ENCODE data around the gene GLIPR1L1. TPM values are rescaled to one million over a fixed set of nuclear protein-coding genes. Genes with fewer than 3 reads are reported as not detected.

Gene GLIPR1L1
- total and polyA plus RNA-seq, 2 experiments from 2014 or later, result 4.4 TPM; not detected in 1

DNA sequence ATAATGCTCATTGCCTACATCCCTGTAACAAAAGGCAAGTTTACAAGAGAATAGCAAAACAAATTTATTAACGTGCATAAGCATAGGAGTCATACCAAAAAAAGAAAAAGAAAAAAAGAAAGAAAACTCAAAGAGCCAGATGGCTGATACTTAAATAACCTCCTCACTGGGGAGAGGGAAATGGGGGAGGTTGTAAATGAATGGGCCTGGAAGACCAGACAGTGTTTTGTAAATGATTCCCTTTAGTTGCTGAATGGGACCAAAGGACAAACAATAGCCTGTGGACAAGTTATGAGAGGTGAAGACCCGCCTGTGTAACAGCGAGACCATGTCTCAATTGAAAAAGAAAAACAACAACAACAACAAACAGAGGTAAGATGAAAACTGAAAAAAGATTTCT is 39.7 kb upstream of the GLIPR1L1 start:
- H4K20me1 ChIP-seq (replicated peaks; ENCODE audit: insufficient read depth), result no peaks in the 10 kb centered on the region
- H3K36me3 ChIP-seq (ENCODE audit: insufficient read depth), result no peaks in the 10 kb centered on the region
- H3K27ac Mint-ChIP-seq, result no peak overlapping the region
- peaks cover 12% of the 10 kb centered on the region for H3K4me1 Mint-ChIP-seq
- no peak overlapping the region for H2AFZ ChIP-seq
- peak overlapping the region; percentile 46; the same call in 1 of the 3 replicates for H3K4me3 Mint-ChIP-seq
- H3K27me3 Mint-ChIP-seq (ENCODE audit: insufficient read depth, low read depth, poor library complexity), result peaks cover 2% of the 10 kb centered on the region
- DNase-seq (ENCODE audit: low spot score), result peak; percentile 8
- no peaks in the 10 kb centered on the region for H3K9me2 ChIP-seq (ENCODE audit: insufficient read depth)
- H3F3A ChIP-seq (replicated peaks; ENCODE audit: low read depth), result no peaks in the 10 kb centered on the region
- TF ChIP-seq CREB1 (CRISPR knock-in tag; IDR thresholded peaks at IDR 0.05; ENCODE audit: low read depth) (no peak), EZH2phosphoT487 (IDR thresholded peaks at IDR 0.05; ENCODE audit: unreplicated experiment) (no peak), NANOG (IDR thresholded peaks at IDR 0.05; ENCODE audit: borderline replicate concordance) (peak; percentile 75; the same call in 1 of the 2 replicates), POLR2AphosphoS5 (IDR thresholded peaks at IDR 0.05; ENCODE audit: low read depth) (no peak)
- TF ChIP-seq, protein P1, sequence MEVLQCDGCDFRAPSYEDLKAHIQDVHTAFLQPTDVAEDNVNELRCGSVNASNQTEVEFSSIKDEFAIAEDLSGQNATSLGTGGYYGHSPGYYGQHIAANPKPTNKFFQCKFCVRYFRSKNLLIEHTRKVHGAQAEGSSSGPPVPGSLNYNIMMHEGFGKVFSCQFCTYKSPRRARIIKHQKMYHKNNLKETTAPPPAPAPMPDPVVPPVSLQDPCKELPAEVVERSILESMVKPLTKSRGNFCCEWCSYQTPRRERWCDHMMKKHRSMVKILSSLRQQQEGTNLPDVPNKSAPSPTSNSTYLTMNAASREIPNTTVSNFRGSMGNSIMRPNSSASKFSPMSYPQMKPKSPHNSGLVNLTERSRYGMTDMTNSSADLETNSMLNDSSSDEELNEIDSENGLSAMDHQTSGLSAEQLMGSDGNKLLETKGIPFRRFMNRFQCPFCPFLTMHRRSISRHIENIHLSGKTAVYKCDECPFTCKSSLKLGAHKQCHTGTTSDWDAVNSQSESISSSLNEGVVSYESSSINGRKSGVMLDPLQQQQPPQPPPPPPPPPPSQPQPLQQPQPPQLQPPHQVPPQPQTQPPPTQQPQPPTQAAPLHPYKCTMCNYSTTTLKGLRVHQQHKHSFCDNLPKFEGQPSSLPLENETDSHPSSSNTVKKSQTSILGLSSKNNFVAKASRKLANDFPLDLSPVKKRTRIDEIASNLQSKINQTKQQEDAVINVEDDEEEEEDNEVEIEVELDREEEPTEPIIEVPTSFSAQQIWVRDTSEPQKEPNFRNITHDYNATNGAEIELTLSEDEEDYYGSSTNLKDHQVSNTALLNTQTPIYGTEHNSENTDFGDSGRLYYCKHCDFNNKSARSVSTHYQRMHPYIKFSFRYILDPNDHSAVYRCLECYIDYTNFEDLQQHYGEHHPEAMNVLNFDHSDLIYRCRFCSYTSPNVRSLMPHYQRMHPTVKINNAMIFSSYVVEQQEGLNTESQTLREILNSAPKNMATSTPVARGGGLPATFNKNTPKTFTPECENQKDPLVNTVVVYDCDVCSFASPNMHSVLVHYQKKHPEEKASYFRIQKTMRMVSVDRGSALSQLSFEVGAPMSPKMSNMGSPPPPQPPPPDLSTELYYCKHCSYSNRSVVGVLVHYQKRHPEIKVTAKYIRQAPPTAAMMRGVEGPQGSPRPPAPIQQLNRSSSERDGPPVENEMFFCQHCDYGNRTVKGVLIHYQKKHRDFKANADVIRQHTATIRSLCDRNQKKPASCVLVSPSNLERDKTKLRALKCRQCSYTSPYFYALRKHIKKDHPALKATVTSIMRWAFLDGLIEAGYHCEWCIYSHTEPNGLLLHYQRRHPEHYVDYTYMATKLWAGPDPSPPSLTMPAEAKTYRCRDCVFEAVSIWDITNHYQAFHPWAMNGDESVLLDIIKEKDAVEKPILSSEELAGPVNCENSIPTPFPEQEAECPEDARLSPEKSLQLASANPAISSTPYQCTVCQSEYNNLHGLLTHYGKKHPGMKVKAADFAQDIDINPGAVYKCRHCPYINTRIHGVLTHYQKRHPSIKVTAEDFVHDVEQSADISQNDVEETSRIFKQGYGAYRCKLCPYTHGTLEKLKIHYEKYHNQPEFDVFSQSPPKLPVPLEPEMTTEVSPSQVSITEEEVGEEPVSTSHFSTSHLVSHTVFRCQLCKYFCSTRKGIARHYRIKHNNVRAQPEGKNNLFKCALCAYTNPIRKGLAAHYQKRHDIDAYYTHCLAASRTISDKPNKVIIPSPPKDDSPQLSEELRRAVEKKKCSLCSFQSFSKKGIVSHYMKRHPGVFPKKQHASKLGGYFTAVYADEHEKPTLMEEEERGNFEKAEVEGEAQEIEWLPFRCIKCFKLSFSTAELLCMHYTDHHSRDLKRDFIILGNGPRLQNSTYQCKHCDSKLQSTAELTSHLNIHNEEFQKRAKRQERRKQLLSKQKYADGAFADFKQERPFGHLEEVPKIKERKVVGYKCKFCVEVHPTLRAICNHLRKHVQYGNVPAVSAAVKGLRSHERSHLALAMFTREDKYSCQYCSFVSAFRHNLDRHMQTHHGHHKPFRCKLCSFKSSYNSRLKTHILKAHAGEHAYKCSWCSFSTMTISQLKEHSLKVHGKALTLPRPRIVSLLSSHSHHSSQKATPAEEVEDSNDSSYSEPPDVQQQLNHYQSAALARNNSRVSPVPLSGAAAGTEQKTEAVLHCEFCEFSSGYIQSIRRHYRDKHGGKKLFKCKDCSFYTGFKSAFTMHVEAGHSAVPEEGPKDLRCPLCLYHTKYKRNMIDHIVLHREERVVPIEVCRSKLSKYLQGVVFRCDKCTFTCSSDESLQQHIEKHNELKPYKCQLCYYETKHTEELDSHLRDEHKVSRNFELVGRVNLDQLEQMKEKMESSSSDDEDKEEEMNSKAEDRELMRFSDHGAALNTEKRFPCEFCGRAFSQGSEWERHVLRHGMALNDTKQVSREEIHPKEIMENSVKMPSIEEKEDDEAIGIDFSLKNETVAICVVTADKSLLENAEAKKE (CRISPR knock-in tag; IDR thresholded peaks at IDR 0.05), result no peak
- no peaks in the 10 kb centered on the region for H3K79me2 ChIP-seq (replicated peaks; ENCODE audit: insufficient read depth)
- no peaks in the 10 kb centered on the region for H3K27me3 ChIP-seq (ENCODE audit: insufficient read depth)
- H3K36me3 Mint-ChIP-seq (ENCODE audit: low read depth), result no peaks in the 10 kb centered on the region
- peaks cover 19% of the 10 kb centered on the region for H3K4me1 ChIP-seq (ENCODE audit: insufficient read depth)
- no peaks in the 10 kb centered on the region; the same call in 2 of the 3 replicates for H3K9me3 Mint-ChIP-seq
- peak overlapping the region; percentile 40 for H3K4me3 ChIP-seq
- 0 out of 2 replicates have a peak overlapping the region, but pooled peaks have one; percentile 35 for H3K27ac ChIP-seq (ENCODE audit: low read depth)
- peak overlapping the region; percentile 65 for H3K4me2 ChIP-seq
- ATAC-seq, result peak; percentile 35; the same call in 2 of the 3 replicates

GRCh38 chr12:75302225-75302624 is 32.2 kb upstream of the GLIPR1L1 start:
- Histone ChIP-seq H2AFZ (no peak overlapping the region), H3K4me2 (no peak overlapping the region), H3K79me2 (replicated peaks; ENCODE audit: insufficient read depth) (no peaks in the 10 kb centered on the region), H3F3A (replicated peaks; ENCODE audit: low read depth) (no peaks in the 10 kb centered on the region), H3K27ac (ENCODE audit: low read depth) (no peak overlapping the region), H3K4me3 (no peak overlapping the region), H3K36me3 (ENCODE audit: insufficient read depth) (no peaks in the 10 kb centered on the region), H3K27me3 (ENCODE audit: insufficient read depth) (no peaks in the 10 kb centered on the region), H3K4me1 (ENCODE audit: insufficient read depth) (no peaks in the 10 kb centered on the region; the same call in 1 of the 2 replicates), H4K20me1 (replicated peaks; ENCODE audit: insufficient read depth) (no peaks in the 10 kb centered on the region), H3K9me2 (ENCODE audit: insufficient read depth) (no peaks in the 10 kb centered on the region)
- Mint-ChIP-seq H3K36me3 (ENCODE audit: low read depth) (no peaks in the 10 kb centered on the region), H3K4me1 (no peaks in the 10 kb centered on the region), H3K9me3 (no peaks in the 10 kb centered on the region; the same call in 2 of the 3 replicates), H3K27me3 (ENCODE audit: insufficient read depth, low read depth, poor library complexity) (peaks cover 1% of the 10 kb centered on the region), H3K27ac (no peak overlapping the region), H3K4me3 (no peak overlapping the region)
- no peak for DNase-seq (ENCODE audit: low spot score)
- no peak for ATAC-seq
- TF ChIP-seq, protein P1 (CRISPR knock-in tag; IDR thresholded peaks at IDR 0.05), result no peak
